NCI-H1930 (cell line): ENCODE data around the gene SETD4.

Experiments
- DNase-seq, 2 experiments: peaks; one replicate each; lab custom pipeline; 2025; lab: John Stamatoyannopoulos, UW

The SETD4 gene

DNA sequence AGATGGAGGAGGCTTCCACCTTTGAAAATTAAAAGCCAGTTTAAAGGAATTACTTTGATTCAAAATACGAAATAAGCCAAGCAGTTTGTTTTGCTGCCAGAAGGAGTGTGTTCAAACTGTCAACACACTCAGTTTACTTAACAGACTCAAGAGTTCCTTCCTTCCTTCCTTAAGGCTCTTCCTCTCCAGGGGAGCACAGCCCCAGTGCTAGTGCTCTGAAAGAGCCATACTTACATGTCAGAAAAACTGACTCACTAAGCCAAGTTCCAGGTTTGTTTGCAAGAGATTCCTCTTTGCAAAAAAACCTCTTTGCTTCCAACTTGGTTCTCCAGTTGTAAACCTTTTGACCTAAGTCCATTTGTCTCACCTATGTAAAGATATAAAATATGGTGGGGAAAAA lies 14.3 kb downstream of the SETD4 start:
- no peak for DNase-seq

DNA sequence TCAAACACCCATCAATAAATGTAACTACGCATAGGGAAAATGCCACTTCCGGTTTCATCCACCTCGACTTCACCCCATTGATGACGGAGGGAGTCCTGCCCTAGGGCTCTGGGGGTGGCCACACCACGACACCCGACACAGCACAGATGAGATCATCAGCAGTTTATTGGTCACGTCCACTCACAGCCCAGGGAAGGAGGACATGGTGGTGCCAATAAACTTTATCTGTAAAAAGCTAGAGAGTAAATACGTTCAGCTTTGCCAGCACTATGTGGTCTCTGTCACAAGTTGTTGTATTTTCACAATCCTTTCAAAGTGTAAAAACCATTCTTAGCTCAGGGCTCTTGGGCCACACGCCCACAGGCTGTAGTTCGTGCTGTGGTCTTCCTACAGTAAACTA lies 16.3 kb downstream of the SETD4 start:
- DNase-seq: no peak

DNA sequence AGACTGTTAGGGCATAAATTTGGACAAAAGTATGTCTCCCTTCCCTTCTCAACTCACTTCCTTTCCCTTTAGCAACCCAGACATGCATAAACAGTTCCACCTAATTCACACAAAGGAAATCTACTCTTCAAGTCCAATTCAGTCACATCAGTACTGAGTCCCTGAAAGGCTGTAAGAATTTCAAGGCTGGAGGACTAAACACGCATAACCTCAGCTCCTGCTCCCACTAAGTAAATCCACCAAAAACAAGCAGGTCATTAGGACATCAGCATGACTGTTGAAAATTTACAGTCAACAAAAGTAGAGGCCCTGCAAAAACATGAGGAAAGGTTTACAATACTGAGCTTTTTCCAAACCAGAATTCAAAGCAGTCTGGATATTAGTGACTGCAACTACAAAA lies 18.4 kb downstream of the SETD4 start:
- no peak for DNase-seq

DNA sequence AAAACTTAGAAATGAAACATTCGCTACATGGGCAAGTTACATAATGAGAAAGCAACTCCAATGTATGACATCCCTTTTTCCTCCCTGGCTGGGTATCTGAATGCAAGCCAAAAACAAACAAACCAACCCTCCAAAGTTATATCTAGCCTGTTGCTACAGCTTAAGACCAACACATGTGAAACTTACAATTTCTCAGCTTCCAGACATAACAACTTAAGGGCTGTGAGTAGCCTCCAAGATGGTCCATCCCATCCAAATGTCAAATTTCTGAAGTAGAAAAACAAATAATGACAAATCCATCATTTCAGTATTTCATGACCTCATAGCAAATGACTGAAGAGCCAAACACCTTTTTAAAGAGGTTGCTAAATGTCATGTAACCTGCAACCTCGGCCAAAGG lies 19.9 kb downstream of the SETD4 start:
- DNase-seq: no peak

DNA sequence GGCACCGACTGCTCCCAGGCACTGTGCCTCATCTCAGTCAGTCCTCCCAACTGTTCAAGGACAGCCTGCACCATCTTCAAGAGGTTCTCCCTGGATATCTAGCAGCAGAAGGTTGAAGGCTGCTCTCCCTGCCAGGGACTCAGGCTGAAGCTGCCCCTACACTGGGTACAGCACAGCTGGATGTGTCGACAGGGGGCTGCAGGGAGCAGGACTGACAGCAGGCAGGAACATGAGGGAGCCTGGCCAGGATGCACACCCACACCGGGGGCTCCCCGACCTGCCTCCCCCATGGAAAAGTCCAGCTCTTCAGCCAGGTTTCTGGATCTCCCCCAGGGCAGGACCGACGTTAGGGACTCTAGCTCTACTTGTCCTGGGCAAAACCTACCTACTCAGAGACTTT lies 20.5 kb downstream of the SETD4 start:
- no peak for DNase-seq

DNA sequence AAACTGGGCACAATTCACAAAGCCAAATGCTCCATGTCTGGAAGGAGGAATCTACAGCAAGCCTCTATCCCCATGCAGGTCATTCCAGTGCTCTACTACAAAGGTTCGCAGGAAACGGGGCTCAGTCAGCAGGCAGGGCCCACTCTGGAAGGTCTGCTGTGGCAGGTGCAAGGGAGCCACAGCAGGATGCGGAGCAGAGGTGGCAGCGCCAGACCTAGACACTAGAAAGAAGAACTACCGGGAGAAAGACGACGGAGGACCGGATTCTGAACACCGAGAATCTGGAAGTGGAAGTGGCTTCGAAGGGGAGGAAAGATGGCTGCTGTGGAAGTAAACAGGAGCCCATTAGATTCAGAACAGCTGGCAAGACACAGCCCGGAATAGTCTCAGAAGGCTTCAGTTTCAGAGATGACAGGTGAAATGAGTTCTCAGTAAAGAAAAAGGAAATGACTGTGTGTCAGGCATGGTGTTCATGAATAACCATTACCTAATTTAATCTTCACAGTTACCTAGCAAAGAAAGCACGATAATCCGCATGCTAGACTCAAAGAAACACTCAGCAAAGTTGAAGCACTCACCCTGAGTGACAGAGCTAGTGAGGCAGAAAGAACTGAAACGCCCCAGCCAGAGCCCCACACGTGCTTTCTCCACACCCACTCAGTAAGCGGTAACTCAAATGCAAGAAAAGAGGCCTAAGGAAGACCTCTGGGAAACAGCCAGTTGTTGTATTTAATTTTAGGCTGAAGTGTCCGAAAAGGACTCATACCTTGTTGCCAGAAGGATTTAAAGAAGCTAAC lies 21.4 kb downstream of the SETD4 start:
- no peak for DNase-seq

DNA sequence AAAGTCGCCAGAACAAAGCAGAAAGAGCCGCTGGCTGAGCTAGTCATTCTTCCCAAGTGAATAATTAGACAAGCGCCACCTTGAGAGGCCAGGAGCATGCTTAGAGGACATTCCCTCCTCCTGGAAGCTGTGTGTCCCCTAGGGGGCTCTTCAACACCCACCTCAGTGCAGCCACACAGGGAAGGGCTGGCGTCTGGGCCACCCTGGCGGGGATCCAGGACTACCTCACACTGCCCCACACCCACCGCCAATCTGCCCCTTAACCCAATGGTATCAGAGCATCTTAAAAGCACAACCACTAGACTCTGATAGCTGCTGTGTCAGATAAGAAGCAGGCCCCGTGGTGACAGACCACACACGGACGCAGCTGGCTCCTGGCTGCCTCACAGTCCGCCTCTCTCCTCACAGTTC lies 24.9 kb downstream of the SETD4 start:
- no peak for DNase-seq

DNA sequence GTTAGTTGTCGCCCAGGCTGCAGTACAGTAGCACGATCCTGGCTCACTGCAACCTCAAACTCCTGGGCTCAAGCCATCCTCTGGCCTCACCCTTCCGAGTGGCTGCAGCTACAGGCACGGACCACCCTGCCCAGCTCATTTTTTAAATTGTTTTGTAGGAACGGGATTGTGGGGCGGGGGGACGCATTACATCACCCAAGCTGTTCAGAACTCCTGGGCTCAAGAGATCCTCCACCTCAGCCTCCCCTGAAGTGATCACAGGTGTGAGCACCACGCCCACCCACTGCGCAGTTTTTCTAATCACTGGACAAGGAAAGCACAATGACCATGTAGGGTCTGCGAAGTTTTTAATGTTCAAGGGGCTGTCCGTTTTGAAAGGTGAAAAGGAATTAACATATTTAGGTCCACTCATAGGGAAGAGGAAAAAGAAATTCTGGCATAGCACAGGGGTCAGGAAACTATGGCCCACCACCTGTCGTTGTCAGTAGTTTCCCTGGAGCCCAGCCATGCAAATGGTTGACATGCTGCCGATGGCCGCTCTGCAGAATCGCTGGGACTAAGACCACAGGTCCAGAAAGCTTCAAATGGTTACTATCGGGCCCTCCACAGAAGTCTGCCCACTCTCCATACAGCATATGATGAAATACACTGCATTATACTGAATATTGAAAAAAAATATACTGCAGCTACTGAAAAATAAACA lies 26.0 kb downstream of the SETD4 start:
- DNase-seq: no peak

DNA sequence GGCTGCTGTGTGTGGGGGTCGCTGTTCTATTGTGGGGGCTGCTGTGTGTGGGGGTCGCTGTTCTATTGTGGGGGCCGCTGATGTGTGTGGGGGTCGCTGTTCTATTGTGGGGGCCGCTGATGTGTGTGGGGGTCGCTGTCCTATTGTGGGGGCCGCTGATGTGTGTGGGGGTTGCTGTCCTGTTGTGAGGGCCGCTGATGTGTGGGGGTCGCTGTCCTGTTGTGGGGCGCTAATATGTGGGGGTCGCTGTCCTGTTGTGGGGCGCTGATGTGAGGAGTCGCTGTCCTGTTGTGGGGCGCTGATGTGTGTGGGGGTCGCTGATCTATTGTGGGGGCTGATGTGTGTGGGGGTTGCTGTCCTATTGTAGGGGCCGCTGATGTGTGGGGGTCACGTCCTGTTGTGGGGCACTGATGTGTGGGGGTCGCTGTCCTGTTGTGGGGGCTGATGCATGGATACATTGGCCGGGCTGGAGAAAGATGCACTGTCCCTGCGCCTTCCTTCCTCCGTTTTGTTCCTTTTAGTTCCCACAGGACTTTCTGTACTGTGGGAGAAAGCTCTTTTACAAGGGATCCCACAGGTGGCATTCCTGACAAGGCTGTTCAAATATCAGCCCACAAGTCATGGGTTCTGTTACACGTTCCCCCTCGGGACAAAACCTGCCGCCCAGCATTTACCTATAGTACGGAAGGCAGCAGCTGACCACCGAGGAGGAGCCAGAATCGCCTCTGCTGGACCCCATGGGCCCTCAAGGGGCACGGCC lies 27.5 kb downstream of the SETD4 start:
- no peak for DNase-seq

DNA sequence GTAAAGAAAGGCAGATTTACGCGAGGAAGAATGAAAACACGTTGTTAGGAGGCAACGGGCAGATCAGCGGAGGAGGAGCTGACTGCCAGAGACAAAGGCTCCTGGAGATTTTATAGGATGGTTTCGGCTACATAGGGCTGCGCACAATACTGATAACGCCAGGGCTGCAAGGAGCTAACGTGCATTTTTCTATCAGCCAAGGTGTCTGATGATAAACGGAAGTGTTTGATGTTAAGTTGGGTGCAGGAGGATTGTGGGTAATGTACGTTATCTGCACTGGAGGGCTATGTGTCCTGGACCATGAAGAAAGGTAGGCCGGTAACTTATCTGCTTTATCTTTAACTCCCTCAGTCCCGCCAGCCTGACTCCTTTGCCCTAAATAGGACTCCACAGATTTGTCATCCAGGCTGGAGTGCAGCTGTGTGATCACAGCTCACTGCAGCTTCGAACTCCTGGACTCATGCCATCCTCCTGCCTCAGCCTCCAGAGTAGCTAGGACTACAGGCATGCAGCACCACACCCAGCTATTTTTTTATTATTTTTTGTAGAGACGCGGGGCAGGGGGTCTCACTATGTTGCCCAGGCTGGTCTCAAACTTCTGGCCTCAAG lies 29.6 kb downstream of the SETD4 start:
- no peak for DNase-seq

DNA sequence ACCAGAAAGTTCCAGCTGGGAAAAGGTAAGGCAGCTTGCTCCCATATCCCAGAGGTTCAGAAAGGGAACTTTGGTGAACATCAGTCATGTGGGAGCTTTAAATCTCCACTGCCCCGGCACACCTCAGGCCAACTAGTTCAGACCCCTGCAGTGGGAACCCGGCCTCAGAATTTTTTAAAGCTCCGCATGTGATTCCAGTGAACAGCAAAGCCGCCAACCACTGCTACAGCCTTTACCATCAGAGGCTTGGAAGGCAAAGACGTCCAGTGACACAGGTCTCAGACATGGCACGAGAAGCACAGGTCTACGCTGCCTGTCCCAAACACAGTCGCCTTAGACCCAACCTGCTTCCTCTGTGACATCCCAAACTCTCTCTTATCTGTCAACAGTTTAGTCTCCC lies 31.0 kb downstream of the SETD4 start:
- no peak for DNase-seq

DNA sequence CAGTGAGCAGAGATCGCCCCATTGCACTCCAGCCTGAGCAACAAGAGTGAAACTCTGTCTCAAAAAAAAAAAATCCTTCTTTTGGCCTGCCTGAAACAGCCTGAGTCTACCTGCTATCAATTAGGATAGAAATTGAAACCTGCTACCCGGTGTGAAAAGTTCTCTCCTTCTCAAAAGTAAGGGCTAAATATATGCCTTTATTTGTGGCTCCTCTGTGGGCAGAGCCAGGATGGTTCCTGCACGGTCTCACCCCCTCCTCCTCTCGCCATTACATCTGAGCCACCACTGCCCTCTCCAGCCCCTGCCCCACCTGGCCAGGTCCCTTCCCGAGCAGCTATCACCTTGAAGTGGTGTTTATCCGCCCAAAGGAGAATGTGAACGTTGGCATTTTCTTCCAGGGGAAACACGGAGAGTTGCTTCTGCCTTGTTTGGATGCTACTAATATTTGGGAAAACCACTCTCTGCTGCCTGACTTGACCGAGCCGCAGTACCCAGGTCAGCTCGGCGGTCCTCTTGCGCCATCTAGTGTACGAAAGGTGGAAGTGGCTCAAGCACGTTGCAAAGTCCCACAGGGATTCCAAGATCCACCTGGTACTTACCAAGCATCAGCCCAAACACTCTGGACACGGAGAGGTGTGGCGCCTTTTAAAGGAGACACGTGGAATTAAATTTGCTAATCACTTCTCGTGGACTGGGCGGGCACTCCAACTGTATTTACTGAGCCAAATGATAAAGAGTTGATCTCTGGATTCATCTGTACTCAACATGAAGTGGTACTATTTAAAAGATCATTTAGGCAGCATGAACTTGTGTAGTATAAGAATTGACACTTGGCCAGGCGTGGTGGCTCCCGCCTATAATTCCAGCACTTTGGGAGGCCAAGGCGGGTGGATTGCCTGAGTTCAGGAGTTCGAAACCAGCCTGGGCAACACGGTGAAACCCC lies 31.9 kb downstream of the SETD4 start:
- peak; percentile 64 to 78 for DNase-seq

DNA sequence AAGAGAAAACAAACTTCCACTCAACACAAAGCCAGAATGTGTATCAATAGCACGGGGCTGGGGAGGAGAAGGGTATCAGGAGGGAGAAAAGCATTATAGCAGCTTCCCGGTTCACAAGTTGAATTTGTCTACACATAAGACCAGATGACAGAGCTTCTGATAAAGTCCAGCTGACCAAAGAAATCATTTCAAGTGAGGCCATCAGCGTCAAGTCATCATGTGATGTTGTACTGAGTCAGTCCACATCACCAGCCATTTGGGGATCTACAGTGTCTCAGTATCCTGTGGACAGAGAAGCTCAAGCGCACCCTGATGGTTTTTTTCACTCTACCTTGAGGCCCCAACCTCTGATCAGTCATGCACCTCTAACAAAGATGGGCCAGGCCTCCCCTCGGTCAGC lies 33.0 kb downstream of the SETD4 start:
- DNase-seq: no peak

DNA sequence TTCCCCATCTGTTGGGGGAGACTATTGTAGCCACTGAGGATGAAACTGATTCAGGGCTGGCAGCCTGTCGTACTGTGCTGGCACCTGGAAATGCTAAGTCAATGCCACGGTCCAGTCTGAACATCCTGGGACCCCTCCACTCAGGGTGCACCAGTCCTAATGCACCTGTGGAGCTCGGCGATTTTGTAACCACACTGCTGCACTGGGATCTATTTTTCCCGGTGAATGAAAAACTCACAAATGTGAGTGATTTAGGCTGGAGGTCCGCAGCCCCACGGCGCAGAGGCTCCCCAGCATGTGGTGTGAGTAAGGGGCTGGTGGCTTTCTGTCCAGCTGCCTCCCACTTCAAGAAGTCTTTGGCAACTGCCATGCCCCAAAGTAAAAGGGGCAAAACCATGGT lies 35.5 kb downstream of the SETD4 start:
- no peak for DNase-seq

DNA sequence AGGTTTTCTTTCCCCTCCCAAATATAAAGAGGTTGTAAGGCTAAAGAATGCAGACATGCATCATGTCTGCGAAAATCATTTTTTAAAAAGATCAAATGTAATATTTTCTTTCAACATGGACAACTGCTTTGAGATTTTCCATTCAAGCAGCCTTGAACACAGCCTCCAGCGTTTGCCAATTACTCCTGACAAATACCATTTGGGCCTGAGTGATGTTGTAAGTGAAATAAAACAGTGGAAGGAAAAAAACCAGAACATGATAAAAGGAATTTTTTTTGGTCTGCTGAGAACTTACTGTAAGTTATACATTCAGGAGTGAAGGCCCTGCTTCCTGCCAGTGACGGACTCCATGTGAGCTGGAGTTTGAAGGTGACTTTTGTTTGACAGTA lies 37.2 kb downstream of the SETD4 start:
- no peak for DNase-seq

DNA sequence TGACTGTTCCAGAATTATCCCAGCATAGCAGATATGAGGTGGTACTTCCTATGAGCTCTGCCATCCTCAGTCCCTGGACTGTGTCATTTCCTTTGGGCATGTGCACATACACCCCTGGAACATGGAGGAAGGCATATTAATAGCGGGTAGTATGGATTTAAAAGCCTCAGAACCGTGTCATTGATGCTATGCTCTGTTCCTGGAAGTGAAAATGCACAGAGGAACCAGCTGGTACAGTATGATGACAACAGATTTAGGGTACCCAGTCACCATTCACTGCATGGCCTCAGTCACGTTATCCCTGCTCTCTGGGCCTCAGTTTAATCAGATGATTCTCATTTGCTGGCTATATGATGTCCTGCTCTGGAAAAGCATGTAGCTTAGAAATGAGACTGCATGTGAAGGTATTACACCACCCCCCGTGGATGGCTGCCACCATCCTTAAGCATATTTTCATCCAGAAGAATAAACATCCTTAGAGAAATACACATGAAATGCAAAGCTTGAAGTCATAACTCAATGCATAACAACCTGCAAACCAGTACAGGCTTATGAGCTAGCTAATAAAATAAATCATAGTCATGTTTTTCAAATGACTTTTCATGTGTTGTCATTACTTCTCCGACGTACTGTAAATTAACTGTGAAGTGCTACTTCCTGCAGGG lies 37.8 kb downstream of the SETD4 start:
- no peak for DNase-seq

DNA sequence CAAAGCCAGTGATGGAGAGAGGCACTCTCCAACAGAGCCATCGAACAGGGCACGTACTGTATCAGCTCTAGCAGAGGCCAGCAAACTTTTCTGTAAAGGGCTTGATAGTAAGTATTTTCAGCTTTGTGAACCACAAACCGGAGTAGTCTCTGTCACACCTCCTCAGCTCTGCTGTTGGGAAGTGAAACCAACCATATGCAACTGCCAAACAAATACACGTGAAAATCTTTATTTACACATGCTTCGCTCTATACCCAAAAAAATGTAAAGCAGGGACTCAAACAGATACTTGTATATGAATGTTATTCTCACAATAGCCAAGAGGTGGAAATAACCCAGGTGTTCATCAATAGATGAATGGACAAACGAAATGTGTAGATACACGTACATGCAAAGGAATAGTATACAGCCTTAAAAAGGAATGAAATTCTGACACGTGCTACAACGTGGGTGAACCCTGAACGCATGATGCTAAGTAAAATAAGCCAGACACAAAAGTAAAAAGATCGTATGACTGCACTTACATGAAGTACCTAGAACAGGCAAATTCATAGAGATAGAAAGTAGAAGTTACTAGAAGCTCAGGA lies 39.0 kb downstream of the SETD4 start:
- no peak for DNase-seq

DNA sequence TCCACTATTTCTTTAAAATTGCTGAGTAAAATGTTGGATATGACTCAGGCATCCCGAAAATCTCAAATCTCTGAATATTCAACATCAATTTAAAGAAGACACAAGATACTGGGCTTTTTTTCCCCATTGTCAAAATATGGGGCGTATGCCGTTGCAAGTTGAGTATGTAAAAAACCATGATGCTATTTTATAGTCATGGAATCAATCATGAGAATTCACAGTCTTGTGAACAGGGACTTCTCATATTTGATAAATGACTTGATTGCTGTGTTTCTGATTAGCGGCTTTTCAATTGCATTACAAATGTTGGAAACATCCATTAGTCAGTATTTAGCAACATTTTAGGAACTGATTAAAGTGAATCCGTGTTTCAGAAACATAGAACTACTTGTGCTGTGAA lies 45.3 kb downstream of the SETD4 start:
- no peak for DNase-seq

DNA sequence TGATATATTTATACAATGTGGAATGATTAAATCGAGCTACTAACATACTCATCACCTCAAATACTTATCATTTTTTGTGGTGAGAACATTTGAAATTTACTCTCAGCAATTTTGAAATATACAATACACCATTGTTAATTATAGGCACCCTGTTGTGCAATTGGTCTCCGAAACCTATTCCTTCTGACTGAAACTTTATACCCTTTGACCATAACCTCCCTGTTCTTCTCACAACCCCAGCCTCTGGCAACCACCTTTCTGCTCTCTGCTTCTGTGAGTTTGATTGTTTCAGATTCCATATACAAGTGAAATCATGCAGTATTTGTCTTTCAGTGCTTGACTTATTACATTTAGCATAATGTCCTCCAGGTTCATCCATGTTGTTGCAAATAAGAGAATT lies 49.5 kb downstream of the SETD4 start:
- no peak for DNase-seq

DNA sequence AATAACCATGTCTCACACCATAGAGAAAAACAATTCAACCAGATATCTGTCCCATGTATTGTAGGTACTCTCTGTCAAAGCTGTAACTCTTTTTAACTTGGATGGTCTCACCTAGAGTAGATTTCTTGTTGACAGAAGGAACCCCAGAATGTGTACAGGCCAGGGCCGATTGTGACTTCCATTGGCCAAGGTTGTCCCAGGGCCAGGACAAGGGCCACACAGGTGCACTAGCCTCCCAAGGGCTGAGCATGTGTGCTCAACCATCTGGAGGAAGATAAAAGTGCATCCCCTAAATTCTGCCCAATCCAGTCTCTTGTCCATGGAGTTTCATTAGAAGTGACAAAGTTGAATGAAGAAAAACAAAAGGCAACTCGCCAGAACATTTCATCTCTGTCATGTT lies 51.8 kb downstream of the SETD4 start:
- DNase-seq: no peak
